ENCODE results near the gene SLC22A23.

SLC22A23 gene

DNA sequence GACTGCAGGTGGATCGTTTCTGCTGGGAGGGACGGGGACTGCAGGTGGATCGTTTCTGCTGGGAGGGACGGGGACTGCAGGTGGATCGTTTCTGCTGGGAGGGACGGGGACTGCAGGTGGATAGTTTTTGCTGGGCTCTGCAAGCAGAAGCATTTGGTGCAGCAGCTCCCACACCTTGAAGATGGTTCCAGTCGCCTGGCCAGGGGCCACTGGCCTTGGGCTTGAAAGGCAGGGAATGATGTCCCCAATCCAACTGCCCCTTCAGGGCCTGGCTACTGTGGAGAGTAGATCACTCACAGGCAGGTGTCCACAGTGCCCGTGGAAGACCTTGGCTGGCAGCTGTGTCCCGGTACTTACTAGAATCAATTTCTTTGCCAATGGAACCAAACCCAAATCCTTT is 129.9 kb downstream of the SLC22A23 start:
- Histone ChIP-seq H3K27me3 (ENCODE audit: low read depth, low read length) (no peaks in the 10 kb centered on the region), H3K36me3 (replicated peaks; ENCODE audit: low read depth, low read length) (no peaks in the 10 kb centered on the region), H2AFZ (ENCODE audit: low read depth, low read length) (no peak overlapping the region), H3K4me2 (ENCODE audit: low read length) (no peak overlapping the region), H4K20me1 (ENCODE audit: insufficient read depth, low read length) (no peaks in the 10 kb centered on the region), H3K9me3 (ENCODE audit: insufficient read depth, low read length) (no peaks in the 10 kb centered on the region), H3K27ac (ENCODE audit: low read length) (no peak overlapping the region), H3K4me1 (ENCODE audit: low read length) (peaks cover 32% of the 10 kb centered on the region), H3K79me2 (ENCODE audit: low read length) (no peaks in the 10 kb centered on the region), H3K4me3 (ENCODE audit: low read length) (no peak overlapping the region), H3K9ac (ENCODE audit: low read length) (no peak overlapping the region)
- TF ChIP-seq EZH2phosphoT487 (IDR thresholded peaks at IDR 0.05; ENCODE audit: low read depth) (no peak), CTCF (IDR thresholded peaks at IDR 0.05; ENCODE audit: low read depth, low read length) (no peak)

- Histone ChIP-seq H2AFZ (ENCODE audit: low read depth, low read length) (no peak overlapping the region), H3K4me2 (ENCODE audit: low read length) (no peak overlapping the region), H3K36me3 (replicated peaks; ENCODE audit: low read depth, low read length) (no peaks in the 10 kb centered on the region), H4K20me1 (ENCODE audit: insufficient read depth, low read length) (no peaks in the 10 kb centered on the region), H3K9ac (ENCODE audit: low read length) (no peak overlapping the region), H3K27ac (ENCODE audit: low read length) (no peak overlapping the region), H3K9me3 (ENCODE audit: insufficient read depth, low read length) (no peaks in the 10 kb centered on the region), H3K4me1 (ENCODE audit: low read length) (peaks cover 26% of the 10 kb centered on the region), H3K27me3 (ENCODE audit: low read depth, low read length) (no peaks in the 10 kb centered on the region), H3K4me3 (ENCODE audit: low read length) (no peak overlapping the region), H3K79me2 (ENCODE audit: low read length) (no peaks in the 10 kb centered on the region)
- TF ChIP-seq CTCF (IDR thresholded peaks at IDR 0.05; ENCODE audit: low read depth, low read length) = no peak
- TF ChIP-seq EZH2phosphoT487 (IDR thresholded peaks at IDR 0.05; ENCODE audit: low read depth) = no peak
Measured at GRCh38 chr6:3326184-3326971, 130.5 kb downstream of the SLC22A23 start.

DNA sequence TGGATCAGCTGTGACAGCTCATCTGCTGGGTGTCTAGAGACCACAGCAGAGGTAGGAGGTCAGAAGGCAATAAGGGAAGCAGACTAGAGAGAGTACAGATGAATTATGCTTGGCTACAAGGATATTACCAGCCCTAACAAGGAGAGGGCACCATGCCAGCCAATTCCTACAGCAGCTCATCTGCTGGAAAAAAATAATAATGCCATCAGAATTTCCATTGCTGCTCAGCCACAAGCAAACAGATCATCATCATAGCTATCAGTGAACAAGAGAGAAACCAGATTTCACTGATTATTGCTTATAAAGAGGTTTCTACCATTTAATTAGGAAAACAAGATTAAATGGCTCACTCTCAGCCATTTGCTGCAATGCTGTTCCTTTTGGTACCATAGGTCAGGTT is 131.6 kb downstream of the SLC22A23 start:
- Histone ChIP-seq H3K27ac (ENCODE audit: low read length) (no peak overlapping the region), H2AFZ (ENCODE audit: low read depth, low read length) (no peak overlapping the region), H3K4me3 (ENCODE audit: low read length) (no peak overlapping the region), H3K27me3 (ENCODE audit: low read depth, low read length) (no peaks in the 10 kb centered on the region), H3K4me1 (ENCODE audit: low read length) (peaks cover 15% of the 10 kb centered on the region), H3K9me3 (ENCODE audit: insufficient read depth, low read length) (no peaks in the 10 kb centered on the region), H3K9ac (ENCODE audit: low read length) (no peak overlapping the region), H4K20me1 (ENCODE audit: insufficient read depth, low read length) (no peaks in the 10 kb centered on the region), H3K36me3 (replicated peaks; ENCODE audit: low read depth, low read length) (no peaks in the 10 kb centered on the region), H3K4me2 (ENCODE audit: low read length) (no peak overlapping the region), H3K79me2 (ENCODE audit: low read length) (no peaks in the 10 kb centered on the region)
- TF ChIP-seq CTCF (IDR thresholded peaks at IDR 0.05; ENCODE audit: low read depth, low read length) (no peak), EZH2phosphoT487 (IDR thresholded peaks at IDR 0.05; ENCODE audit: low read depth) (no peak)

GRCh38 chr6:3324262-3324942 is 132.4 kb downstream of the SLC22A23 start:
- Histone ChIP-seq H3K9ac (ENCODE audit: low read length) (no peak overlapping the region), H3K27ac (ENCODE audit: low read length) (no peak overlapping the region), H3K27me3 (ENCODE audit: low read depth, low read length) (no peaks in the 10 kb centered on the region), H3K79me2 (ENCODE audit: low read length) (no peaks in the 10 kb centered on the region), H3K4me3 (ENCODE audit: low read length) (no peak overlapping the region), H3K4me2 (ENCODE audit: low read length) (no peak overlapping the region), H4K20me1 (ENCODE audit: insufficient read depth, low read length) (no peaks in the 10 kb centered on the region), H3K4me1 (ENCODE audit: low read length) (peaks cover 15% of the 10 kb centered on the region), H3K9me3 (ENCODE audit: insufficient read depth, low read length) (no peaks in the 10 kb centered on the region), H3K36me3 (replicated peaks; ENCODE audit: low read depth, low read length) (no peaks in the 10 kb centered on the region), H2AFZ (ENCODE audit: low read depth, low read length) (no peak overlapping the region)
- TF ChIP-seq EZH2phosphoT487 (IDR thresholded peaks at IDR 0.05; ENCODE audit: low read depth) = no peak
- TF ChIP-seq CTCF (IDR thresholded peaks at IDR 0.05; ENCODE audit: low read depth, low read length) = no peak

All from OCI-LY3 (cell line).